Effector CD8-positive, alpha-beta T cell (primary cell): ENCODE data around the gene NAV3.

Source experiments
- DNase-seq: peaks from one replicate; lab custom pipeline; 2025; lab: John Stamatoyannopoulos, UW

NAV3 gene

GRCh38 chr12:77841521-77841920, 10.8 kb downstream of the NAV3 start:
- DNase-seq = no peak

GRCh38 chr12:77842430-77842829, 11.7 kb downstream of the NAV3 start:
- DNase-seq = no peak

GRCh38 chr12:77845831-77846230, 15.1 kb downstream of the NAV3 start:
- no peak for DNase-seq

DNA sequence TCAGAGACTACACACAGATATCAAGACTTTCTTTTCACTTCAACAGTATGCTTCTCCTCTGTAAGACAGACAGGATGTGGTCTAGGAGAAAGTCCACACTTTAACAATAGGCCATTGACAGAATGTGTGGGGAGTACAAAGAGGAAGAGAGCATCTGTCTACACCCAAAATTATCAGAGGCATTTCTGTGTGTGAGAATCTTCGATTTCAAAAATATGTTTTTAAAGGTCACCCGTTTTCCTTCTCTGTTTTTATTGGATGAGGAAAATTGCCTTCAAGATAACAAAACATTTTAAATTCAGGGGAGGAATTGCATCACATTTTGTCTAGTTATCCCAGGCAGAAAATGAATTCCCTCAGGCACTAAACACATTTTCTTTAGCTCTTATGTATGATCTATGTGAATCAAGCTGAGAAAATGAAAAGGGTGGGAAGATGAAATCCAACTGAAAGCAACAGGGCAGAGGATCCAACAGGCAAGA, 16.4 kb downstream of the NAV3 start:
- DNase-seq = no peak

DNA sequence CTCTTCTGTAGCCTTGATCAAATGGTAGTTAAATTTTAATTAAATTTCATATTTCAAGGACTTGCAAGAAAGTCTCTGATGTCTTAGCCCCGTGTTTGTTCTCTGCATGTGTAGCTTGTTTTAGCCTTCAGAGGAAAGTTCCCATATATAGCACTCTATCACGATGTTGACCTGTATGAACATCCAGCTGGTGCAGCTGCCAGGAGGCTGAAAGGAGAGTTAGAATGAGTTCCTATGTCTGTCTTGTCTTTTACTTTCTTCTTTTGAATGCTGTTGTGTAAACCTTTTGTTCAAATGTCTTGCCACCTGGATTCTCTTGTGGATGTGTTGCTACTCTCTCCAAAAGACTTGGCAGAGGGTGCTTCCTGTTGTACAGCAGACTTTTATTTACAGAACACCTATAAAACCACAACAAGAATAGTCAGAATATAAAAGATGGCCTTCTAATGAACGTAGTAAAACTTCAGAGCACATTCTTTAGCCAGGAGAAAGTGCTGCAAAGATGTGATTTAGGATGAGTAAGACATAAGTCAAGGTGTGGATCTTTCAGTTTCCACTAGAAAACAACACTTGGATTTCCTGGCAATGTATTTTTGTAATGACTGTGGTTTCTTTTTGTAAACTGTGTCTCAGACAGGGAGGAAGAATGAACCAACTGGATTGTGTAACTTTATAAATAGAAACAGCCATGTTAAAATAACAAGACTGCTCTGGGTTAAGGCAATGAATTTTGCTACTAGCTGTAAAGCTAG, 17.2 kb downstream of the NAV3 start:
- DNase-seq = no peak

DNA sequence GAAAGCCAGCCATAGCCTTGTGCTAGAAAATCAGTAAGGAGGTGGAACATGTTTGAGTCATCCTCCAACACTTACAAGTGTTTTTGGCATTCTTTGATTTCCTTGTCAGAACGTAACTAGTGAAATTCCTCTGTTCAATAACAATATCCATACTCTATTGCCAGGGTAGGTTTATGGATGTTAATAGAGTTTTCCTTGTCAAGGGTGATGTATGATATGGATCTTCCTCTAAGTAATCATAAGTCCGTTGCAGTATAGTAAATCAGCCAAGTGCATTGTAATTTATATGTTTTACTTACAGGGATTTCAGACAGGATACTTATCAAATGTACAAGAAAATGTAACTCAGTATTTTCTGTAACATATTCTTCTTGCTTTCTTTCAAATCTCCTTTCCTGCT, 19.4 kb downstream of the NAV3 start:
- DNase-seq = no peak

GRCh38 chr12:77850698-77851097, 20.0 kb downstream of the NAV3 start:
- no peak for DNase-seq

GRCh38 chr12:77855548-77855947, 24.9 kb downstream of the NAV3 start:
- DNase-seq = no peak

GRCh38 chr12:77861317-77861716, 30.6 kb downstream of the NAV3 start:
- no peak for DNase-seq

GRCh38 chr12:77865178-77865577, 34.5 kb downstream of the NAV3 start:
- no peak for DNase-seq

DNA sequence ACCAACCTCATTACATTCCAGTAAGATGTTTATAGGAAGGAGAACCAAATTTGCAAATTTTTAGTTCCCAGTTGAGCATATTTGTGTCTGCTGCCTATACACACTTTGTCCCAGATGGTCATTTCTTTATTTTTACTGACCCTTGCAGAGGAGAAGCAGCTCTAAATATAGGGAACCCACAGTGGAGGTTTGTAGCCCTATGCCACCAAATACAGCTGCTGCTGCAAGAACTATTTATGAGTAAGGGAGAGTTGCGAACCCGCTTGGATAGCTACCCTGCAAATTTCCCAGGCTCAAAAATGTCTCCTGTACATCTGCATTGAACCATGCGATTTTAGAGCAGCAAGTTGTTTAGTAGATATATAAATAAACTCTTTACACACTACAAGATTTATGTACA, 48.2 kb downstream of the NAV3 start:
- no peak for DNase-seq

- no peak for DNase-seq
Observed at GRCh38 chr12:77882709-77883108, 52.0 kb downstream of the NAV3 start.

DNA sequence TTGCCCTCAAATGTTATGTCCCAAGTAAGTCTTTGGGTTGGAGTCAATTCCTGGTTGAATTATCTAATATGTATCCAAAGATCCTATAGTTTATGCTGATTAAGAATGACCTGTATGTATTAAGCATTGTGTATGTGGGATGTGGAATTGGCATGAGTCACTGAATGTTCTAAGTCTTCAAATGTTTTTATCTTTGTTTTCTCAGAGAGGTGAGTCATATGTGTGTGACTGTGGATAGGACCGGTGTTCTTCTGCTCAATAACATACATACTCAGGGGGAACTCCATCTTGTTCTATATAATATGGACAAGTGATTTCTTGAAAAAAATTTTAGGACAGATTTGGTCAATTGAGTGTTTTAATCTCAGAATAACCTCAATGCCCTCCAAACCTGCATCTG, 57.9 kb downstream of the NAV3 start:
- DNase-seq = no peak

- DNase-seq = no peak
Observed at GRCh38 chr12:77891518-77892147, 60.9 kb downstream of the NAV3 start.

GRCh38 chr12:77893918-77894317, 63.2 kb downstream of the NAV3 start:
- DNase-seq = no peak

GRCh38 chr12:77894556-77894955, 63.9 kb downstream of the NAV3 start:
- no peak for DNase-seq

GRCh38 chr12:77895699-77896098, 65.0 kb downstream of the NAV3 start:
- DNase-seq = no peak

DNA sequence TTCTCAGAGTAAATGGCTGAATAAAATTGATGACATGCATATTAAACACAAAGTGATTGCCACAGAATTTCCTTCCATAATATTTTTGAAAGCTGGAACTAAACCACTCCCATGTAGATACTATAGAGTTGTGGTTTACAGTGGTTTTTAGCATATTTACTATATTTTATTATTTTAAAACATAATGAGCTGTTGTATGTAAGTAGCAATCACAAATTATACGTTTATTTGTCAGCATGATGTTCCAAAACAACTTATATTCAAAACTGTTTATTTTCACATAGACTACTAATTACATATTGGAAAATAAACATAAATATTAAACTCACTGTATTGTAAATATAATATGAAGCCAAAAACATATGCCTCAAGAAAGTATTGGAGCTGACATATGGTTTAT, 77.2 kb downstream of the NAV3 start:
- DNase-seq = no peak

GRCh38 chr12:77914081-77914488, 83.4 kb downstream of the NAV3 start:
- DNase-seq = no peak

DNA sequence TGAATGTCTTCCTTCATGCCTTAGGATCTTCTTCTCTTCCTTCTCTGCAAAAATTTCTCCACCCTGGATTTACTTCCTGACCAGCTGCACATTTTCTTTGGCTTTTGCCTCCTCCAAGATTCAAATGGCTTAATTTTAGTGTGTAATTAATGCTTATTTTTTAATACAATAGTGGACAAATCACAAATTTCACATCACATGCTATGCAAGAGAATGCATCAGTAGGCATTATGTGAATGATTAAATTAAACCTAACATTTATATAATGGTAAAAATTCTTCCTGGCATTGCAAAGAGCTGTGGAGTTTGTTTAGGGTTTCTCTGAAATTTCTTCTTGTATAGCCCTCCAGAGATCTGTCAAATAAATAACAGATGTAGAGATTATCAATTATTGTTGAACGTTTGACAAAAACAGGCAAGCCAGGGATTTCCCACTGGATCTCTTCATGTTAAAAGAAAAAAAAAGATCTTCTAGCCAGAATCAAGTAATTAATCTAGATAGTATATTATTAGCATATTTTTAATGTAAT, 84.4 kb downstream of the NAV3 start:
- DNase-seq = no peak

DNA sequence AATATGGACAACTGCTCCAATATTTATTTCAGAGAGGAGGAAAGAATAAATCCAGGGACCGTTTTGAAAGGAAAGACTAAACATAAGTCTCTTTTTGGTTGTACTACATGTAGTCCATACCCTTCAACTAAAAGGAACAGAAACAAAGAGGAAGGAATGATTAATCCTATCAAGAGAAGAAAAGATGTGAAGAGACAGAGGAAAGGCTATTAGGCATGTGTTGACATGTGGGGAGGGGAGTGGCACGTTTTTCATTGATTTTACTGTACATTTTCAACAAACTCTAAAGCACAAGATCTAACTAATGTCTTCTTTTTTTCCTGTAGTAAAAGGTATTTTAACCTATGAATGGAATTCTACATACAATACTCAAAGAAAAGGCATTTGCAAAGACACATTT, 85.6 kb downstream of the NAV3 start:
- no peak for DNase-seq

GRCh38 chr12:77918046-77918445, 87.4 kb downstream of the NAV3 start:
- no peak for DNase-seq

DNA sequence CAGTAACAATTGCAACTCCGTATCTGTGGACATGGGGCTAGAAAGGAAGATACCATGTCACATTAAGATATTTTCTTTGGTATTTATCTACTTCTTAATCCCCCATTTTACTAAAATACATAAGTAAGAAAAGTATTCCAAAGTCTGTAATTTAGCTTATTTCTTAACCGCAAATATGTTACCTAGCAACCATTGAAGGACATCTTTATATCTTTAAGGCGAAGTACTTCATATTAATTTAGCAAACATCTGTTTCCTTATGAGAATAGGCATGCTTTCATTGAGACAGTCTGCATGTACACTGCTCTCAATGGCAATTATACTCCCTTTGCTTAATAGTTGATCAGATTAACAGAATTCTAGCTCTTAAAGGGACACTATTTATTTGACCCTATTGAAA, 88.8 kb downstream of the NAV3 start:
- DNase-seq = no peak
